GM19238 (cell line): Measurements from ENCODE around the gene JUND.

Experiments used
- DNase-seq: peaks from one replicate; pipeline ENCODE4 v3.0.0; 2011; ENCODE audit warnings: low spot score; ENCODE audit not compliant: insufficient read length

JUND gene

DNA sequence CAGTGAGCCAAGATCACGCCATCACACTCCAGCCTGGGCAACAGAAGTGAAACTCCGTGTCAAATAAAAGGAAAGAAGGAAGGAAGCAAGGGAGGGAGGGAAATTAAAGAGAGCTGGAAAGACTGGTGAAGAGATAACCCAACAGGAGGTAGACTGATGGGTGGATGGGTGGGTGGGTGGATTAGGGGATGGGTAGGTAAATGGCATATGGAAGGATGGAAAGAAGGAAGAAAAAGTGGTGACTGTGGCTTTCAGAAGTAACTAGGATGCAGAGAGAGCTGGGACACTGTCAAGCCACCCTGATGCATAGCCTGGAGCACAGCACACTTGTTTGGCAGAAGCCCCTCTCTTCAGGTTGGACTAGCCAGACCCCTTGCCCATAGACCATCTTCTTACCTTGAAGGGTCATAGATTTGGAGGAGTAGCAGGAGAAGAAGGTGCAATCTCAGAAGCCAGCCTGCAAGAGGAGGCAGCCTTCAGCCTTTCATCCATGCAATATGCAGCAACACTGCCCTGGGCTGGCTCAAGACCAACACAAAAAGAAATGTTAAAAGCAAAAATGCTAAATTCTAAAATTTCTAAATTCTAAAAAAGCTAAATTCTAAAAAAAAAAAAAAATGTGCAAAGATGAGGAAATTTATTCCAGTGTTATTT is 12.2 kb downstream of the JUND start:
- no peak for DNase-seq

DNA sequence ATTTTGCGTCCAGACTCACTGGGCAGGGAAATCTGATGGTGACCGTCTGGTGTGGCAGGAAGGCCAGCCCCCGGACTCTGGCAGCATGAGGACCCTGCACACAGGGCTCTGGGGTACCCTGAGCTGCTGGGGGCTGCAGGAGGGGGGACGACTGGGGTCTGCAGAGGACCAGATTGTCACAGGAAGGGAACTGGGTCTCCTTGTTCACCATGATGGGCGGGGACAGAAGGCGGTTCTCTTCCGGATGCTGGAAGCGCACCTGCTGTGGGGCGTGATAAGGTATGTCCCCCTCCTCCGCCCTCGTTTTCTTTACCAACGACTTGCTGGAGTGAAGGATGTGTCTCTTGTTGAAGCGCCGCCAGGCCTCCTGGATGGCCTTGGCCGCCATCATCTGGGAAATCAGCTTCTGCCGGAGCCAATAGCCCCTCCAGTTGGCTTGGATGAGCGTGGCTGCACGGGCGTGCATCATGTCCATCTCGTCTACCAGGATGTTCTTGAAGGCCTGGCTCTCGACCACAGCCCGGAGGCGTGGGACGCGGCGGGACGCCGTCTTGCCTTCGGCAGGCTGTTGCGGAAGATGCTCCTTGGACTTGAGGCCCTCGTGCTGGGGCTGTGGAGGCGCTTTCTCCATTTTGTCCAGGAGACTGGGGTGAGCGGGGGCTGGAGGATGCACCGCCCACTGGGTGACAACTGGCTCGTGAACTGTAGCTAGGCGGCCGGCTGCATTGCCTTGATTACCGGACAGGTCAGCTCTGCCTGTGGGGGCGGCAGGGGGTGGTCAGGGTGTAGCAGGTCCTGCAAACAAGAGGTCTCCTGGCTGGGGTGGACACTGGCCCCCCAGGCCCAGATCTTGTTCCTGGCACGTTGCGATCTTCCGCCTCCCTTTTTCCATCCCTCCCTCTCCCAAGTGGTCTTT is 14.4 kb downstream of the JUND start:
- no peak for DNase-seq

DNA sequence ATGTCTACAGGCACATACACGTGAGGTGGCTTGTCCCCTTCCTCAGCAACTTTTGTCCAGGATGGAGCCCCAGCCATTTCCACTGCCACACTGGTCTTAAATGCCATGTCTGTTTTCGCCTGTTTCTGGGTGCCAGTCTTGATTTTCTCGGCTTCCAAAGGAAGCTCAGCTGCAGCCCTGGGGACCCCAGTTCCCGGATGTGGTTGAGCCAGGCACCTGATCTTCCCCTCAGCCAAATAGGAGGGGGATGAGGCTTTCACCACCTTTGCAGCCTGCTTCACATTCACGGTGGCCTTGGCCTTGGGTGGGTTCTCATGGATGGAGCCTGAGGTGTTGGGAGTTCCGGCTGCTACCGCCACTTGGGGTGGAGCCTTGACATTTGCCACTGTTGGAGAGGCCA is 15.8 kb downstream of the JUND start:
- DNase-seq: no peak

DNA sequence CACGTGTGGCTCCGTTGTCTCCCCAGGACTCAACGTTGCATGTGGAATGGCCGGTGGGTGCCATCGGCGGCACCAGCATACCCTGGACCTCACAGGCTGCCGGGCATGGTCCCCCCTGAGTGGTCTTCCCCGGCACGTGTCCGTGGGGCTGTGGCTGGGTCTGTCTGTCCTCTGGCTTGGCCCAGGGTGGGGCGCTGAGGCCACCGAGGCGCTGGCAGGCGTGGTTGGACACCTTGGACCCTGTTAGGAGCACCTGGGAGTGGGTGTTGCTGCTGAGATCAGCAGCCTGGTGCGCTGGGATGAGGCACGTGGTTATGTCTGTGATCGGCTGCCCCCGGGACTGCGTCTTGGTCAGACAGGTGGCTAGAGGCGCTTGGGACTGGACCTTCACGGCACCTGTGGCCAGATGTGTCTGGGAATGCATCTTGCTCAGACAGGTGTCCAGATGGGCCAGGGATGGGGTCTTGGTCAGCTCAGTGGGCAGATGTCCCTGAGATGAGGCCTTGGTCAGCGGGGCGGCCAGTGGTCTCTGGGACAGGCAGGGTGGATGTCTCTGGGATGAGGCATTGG is 16.4 kb downstream of the JUND start:
- DNase-seq: no peak

DNA sequence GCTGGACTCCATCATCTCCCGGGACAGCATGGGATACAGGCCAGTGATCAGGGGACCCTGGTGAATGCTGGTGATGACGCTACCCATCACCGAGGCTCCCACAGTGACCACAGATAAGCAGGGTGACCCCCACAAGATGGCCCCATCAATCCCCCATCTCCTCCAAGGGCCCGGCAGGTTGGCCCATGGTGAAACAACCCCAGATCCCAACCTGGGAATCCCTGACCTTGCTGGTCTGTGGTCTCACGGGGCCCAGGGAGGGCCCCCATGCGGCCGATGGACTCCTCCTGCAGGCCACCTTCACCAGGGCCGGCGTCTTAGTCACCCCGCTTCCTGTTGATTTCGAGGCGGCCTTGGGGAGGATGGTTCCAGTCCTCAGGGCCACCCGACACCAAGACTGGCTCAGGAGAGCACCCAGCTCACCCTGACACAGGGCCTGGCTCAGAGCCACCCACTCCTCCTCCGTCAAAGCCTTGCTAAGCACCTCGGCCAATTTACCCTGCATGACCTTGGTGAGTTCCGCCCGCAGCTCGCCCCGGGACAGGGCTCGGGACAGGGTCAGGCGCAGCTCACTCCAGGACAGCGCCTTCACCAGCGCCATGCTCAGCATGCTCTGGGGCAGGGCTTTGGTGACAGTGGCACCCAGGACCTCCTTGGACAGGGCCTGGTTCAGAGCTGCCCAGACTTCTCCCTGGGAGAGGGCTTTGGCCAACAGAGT is 17.1 kb downstream of the JUND start:
- DNase-seq: no peak

DNA sequence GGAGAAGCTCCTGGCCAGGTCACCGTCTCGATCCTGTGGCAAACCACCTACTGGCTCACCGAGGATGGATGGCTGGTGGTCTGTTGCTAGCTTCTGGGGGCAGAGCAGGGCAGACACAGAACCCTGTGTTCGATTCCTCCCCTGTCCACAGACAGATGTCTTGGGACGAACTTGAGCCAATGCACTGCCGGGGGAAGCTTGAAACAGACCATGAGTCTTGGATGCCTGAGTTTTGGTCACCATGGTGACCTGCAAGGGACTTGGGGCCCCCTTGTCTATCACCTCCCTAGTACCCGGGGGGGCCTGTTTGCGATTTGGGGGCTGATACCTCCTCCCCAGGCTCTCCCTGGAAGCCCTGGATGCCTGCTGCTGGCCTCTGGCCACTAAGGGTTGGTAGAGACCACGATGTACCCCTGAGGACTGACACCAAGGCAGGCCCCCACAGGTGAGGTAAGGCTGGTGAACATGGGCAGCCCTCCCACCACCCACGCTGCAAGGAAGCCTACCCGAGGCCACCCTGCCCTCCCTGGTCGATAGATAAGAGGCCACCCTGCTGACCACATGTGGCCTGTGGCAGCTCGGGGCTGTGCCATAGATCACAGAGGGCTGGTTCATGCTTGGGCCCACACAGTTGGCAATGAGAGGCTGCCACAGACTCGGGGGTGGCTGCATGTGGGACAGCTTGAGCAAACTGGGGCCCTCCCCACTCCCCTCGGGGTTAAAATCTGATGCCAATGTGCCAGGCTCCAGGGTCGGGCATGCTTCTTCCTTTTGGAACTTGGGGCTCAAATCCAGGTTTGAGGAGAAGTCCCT is 17.9 kb downstream of the JUND start:
- no peak for DNase-seq

DNA sequence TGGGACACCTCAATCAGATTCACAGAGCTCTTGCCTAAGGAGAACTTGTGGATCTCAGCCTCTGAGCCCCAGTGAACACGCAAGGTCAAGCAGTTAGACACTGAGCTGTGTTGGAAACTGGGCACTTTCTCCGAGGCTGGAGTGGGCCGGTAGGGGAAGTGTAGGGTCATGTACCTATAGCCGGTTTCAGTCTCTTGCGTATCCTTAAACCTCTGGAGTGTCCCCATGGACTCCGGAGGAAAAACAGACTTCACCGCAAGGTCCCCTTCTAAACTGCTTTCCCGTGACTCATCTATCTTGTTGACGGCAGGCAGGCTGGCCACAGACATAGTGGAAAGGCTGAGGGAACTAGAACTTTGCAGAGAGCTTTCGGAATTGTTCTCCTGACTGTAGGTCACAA is 18.5 kb downstream of the JUND start:
- DNase-seq: no peak

DNA sequence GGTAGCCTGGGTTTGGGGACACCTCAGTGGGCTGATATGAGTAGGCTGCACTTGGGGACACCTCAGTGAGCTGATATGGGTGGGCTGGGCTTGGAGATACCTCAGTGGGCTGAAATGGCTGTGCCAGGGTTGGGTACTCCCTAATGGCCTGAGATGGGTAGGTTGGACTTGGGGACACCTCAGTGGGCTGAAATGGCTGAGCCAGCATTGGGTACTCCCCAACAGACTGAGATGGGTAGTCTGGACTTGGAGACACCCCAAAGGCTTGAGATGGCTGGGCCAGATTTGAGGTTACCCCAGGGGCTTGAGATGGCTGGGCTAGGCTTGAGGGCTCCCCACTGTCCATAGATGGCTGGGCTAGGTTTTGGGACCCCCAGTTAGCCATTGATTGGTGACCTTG is 19.3 kb downstream of the JUND start:
- no peak for DNase-seq

DNA sequence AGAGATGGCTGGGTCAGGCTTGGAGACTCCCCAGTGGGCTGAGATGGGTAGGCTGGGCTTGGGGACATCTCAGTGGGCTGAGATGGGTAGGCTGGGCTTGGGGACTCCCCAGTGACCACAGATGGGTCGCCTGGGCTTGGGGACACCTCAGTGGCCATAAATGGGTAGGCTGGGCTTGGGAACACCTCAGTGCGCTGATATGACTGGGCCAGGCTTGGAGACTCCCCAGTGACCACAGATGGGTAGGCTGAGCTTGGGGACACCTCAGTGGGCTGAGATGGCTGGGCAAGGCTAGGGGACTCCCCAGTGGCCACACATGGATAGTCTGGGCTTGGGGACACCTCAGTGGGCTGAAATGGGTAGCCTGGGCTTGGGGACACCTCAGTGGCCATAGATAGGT is 19.9 kb downstream of the JUND start:
- DNase-seq: no peak

DNA sequence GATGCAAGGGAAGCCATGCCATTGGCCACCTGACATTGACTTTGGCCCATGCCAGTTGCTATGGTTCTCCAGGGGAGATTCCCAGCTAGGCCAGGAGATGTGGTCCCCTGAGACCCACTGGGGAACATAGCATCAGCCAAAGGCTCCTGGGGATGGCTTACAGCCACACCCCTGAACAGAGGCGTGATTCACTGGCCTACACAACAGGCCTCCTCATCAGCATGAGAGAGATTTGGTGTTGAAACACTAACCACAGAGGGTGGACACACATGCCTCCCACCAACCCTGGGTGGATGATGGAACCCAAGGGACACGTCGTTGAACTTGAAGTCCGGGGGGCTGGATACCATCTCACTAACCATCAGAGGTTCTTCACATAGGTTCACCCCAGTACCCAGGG is 21.5 kb downstream of the JUND start:
- DNase-seq: no peak

DNA sequence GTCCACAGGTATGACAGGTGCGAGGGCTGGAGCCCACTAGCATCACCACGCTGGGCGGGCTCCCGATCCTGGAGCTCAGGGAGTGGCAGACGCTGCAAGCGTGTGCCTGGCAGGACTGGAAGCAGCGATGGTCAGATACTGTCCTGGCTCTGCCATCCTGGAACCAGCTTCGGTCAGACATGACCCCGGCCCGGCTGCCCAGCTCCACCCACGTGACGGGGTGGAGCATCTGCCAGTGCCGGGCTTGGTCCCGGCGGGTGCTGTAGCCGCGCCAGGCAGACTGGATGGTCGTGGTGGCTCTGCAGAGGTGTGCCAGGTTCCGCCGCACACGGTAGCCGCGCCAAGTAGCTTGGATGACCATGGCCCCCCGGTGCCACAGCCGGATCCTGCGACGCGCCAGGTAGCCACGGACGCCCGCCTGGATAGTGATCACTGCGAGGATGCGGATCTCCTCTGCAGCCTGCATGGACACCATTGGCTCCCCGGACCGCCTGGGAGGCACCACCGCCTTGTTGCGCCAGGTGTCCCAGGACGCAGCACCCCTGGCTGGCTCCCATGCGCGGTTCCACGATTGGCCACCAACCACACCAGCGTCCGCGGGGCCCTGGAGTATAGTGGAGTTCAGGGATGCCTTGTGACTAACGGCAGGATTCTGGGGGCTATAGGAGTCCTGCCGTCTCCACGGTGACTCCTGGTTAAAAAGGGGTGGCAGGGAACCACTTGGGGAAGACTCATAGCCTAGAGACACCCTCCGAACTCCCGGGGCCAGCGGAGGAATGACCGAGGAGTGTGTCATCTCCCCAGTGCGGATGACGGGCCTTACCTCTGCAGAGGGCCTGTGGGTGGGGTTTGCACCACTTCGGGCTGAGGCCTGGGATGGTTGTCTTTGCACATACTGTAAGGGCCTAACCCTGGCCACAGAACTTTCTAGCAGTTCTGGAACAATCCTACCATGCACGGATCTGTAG is 23.6 kb downstream of the JUND start:
- DNase-seq: no peak

DNA sequence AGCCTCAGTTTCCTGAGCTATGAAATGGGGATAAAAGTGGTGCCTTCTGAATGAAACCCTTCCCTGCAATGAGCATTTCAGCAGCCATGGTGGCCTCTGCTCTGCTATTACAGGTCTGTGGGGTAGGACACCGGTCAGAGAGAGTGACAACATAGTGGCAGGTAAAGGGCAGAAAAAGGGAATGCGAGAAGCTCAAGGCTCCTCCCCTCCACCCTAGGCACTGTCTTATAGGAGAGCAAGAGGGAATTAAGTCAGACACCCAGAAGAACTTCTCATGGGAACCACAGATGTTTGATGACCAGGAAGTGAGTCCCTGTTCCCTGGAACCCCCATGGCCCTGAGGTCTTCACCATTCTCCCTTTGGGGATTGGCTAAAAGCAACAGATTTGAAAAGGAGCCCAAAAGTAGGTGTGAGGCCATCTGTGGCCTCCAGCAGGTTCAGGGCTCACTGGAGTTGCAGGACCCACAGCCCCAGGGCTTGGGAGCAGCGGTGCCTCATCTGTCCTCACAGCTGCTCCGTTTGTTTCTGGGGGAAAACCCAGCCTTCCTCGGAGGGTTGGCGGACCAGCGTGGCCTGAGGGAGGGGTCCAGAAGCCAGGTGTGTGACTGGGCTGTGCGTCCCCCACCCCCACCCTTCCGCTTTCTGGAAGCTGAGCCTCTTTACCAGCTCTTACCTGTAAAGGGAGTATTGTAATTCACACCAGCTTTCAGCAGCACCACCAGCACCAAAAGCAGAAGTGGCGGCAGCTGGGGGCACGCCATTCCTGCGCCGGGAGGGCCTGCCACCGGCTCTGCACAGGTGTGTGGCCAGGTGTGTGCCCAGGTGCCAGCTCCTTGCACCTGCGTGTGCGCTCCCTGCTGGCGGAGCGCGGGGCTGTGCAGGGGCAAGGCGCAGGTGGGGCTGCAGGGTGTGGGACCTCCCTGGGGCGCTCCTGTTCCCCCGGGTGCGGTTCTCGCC is 26.6 kb downstream of the JUND start:
- DNase-seq: no peak

DNA sequence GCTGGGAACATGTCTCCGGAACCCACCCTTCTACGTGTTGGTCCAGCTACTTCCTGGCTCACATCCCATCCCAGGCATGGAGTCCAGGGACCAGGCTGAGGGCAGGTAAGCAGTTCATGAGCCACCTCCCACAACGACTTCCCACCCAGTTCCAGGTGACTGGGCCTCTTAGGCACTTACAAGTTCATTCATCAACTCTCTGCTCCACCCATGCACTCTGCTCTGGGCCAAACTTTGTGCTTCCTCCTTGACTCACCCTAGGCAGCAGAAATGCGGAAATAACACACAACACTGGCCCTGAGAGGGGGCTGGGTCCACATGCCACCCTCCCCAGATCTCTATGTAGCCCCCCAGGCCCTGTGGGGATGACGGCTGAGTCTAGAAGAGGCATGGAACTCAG is 27.7 kb downstream of the JUND start:
- no peak for DNase-seq

DNA sequence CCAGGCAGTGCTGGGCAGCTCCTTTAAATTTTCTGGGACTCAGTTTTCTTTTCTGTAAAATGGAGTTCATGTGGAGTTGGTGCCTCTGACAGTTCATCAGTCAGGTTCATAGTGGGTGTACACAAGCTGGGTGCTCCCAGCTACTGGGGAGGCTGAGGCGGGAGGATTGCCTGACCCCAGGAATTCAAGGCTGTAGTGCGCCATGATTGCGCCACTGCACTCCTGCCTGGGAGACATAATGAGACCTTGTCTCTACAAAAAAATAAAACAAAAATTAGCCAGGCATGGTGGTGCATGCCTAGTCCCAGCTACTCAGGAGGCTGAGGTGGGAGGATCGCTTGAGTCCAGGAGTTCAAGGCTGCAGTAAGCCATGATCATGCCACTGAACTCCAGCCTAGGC is 28.3 kb downstream of the JUND start:
- DNase-seq: no peak

DNA sequence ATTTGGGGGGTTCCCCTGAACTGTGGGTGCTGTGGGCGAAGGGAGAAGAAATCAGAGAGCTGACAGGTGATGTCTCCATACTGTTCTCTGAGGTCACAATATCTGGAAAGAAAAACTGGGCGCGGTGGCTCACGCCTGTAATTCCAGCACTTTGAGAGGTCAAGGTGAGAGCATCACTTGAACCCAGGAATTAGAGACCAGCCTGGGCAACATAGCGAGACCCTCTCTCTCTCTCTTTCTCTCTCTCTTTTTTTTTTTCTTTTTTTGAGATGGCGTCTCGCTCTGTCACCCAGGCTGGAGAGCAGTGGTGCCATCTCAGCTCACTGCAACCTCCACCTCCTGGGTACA is 29.1 kb downstream of the JUND start:
- no peak for DNase-seq

DNA sequence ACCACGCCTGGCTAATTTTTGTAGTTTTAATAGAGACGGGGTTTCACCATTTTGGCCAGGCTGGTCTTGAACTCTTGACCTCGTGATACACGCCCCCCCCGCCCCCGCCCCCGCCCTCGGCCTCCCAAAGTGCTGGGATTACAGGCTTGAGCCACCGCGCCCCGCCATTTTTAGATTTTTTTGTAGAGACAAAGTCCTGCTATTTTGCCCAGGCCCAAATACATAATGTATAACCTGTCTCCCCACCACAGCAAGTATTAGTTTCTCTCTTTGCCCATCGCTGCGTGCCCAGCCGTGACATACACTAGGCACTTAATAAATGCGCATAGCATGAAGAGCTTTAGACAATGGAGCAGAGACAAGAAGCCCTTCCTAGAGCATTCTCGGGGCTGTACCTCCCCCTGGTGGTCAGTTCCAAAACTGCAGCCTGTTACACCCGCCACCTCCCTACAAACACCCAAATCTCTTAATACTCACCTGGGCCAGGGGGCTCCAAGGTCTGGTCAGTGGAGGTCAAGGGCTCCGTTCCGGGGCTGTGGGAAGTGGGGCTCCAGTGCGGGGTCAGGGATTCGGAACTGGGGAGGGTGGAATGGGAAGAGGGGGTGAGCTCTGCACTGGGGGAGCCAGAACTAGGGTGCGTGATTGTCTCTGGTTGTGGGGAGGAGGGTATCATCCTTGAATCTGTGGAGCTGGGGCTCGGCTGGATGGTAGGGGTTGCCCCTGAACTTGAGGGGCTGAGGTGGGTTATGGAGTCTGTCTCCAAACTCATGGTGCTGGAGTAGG is 29.6 kb downstream of the JUND start:
- DNase-seq: peak; percentile 77

DNA sequence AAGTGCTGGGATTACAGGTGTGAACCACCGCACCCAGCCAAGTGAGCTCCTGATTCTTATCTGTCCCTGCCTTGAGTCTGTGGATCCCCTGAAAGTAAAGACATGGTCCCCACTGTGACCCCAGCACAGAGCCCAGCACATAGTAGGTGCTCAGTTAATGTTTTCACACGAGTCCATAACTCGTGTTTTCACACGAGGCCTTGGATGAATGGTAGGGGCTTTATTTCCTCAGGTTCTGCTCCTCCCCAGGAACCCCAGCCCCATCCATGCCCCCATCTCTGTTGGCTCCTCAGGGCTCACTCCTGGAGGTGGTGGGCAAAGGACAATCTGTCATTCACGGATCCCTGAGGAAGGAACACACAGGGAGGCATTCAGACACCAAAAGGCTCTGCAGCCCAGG is 31.6 kb downstream of the JUND start:
- no peak for DNase-seq

DNA sequence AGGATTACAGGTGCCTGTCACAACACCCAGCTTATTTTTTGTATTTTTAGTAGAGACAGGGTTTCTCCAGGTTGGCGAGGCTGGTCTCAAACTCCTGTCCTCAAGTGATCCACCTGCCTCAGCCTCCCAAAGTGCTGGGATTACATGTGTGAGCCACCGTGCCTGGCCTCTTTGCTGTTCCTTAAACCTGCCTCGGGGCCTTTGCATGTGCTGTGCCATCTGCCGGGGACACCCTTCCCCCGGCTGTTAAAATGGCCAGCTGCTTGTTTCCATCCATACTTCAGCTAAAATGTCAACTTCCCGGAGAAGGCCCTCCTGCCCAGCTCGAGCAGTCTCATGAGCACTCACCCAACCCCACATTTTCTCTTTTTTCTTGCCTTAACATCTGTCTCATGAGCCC is 36.1 kb downstream of the JUND start:
- no peak for DNase-seq
